Measurements from ENCODE around the gene BTBD8.

The BTBD8 gene

GRCh38 chr1:92094090-92094489, 13.9 kb downstream of the BTBD8 start:
- DNase-seq (ENCODE audit: low read depth in 3 of 3): no peak

- no peak for DNase-seq (ENCODE audit: low read depth in 3 of 3)
These were observed 14.4 kb downstream of the BTBD8 start for GRCh38 chr1:92094595-92094994.

DNA sequence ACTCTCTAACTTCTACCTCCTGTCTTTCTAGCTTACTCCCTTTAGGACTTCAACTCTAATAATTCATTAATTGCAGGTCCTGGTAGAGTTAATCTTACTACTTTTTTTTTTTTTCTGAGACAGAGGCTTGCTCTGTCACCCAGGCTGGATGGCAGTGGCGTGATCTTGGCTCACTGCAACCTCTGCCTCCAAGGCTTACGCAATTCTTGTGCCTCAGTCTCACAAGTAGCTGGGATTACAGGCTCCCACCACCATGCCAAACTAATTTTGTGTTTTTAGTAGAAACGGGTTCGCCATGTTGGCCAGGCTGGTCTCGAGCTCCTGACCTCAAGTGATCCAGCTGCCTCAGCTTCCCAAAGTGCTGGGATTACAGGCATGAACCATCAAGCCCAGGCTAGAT, 15.7 kb downstream of the BTBD8 start:
- DNase-seq (ENCODE audit: low read depth in 3 of 3): no peak

DNA sequence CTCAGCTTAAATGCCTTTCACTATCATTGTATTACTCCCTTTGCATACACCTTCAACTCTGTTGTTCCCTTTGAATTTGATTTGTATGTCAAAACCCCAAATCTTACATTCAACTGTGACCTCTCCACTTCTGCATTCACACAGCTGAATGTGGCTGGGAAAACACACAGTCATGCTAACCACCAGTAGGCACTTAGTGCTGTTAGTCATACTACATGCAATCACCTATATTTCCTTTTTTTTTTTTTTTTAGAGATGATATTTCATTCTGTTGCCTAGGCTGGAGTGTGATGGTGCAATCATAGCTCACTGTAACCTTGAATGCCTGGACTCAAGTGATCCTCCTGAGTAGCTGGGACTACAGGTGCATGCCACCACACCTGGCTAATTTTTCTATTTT, 16.2 kb downstream of the BTBD8 start:
- DNase-seq (ENCODE audit: low read depth in 3 of 3): no peak

DNA sequence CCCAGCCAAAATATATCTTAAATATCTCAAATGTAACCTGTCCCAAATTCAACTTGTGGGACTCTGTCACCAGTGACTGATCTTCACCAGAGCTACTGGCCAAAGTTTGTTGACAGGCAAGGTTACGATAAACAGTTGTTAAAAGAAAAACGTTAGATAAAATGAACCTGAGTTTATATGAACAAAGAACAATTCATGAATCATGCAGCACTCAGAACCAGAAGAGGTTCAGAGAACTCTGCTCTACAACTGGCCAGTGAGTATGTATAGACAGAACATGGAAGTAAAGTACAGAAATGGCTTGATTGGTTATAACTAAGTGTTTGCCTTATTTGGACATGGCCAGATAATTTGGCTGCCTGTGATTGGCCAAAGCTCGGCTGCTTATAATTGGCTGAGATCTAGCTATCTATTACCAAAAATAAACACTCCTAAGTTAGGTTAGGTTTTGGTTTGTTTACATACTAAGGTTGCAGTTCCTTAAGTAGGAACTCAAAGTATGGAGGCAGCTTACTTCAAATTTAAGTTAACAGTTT, 25.5 kb downstream of the BTBD8 start:
- DNase-seq (ENCODE audit: low read depth in 3 of 3): no peak

DNA sequence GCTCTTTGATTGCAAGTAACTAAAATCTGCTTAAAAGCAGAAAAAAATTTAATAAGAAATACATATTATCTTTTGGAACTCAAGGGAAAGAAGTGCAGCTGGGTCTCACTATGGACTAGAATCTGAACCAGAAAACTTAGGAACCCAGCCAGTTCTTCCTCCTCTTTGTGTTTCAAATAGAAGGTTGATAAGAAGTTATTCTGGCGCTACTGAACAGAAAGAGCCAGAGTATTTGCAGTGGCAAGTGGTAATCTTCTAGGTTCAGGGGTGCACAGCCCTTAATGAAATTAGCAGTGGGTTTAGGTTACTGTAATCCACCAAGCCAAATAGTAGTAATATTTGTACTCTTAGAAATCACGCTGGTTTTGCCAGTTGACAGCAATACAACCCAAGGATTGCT, 28.5 kb downstream of the BTBD8 start:
- no peak for DNase-seq (ENCODE audit: low read depth in 3 of 3)

DNA sequence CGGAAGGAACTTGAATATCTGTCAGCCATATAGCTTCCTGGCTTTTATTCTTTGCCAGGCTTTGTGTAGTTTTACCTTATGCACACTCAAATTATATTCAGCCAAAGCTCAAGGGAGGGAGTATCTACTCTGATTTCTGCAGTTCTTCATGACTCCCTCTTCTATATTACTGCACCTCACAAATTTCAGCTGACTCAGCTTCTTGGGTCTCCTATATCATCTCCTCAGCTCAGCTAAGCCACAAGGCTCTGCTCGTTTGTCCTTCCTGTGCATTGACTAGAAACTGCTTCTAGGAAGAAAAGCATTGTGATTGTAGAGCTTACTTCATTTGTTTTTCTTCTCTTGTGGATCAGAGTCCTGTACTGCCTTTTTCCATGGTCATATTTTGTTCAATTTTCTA, 37.4 kb downstream of the BTBD8 start:
- DNase-seq (ENCODE audit: low read depth in 3 of 3): no peak

DNA sequence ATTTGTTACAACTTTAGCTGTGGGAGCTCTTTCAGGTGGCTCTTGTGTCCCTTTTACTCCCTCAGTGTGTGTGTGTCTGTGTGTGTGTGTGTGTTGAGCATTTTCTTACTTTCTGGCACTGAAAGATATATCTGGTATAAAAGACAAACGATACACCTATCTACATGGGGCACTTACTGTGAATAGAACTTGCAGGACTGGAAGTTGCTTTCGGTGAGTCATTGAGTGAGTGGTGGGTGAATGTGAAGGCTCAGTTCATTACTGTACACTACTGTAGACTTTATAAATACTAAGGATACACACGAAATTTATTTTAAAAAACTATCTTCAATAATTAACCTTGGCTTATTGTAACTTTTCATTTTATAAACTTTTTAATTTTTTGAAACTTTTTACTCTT, 38.7 kb downstream of the BTBD8 start:
- no peak for DNase-seq (ENCODE audit: low read depth in 3 of 3)

DNA sequence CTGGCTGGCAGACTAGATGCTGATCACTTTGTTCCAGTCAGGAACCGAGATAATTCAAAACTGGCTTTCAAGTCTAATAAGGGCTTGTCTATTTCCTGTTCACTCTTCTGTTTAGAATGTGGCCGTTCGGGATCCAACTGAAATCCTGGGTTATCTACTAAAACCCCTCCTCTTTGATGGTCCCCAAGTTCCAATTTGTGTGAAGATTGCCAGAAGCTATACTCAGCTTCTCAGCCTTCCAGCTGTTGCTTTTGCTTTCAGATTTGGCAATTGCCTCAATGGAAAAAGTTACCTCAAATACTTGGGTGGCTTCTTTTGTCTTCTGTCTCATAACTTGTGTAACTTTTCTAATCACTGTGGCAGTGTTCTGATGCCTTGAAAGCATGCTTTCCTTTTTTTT, 43.7 kb downstream of the BTBD8 start:
- DNase-seq (ENCODE audit: low read depth in 3 of 3): no peak

- DNase-seq (ENCODE audit: low read depth in 3 of 3): no peak
These were observed 45.1 kb downstream of the BTBD8 start for GRCh38 chr1:92125204-92125603.

DNA sequence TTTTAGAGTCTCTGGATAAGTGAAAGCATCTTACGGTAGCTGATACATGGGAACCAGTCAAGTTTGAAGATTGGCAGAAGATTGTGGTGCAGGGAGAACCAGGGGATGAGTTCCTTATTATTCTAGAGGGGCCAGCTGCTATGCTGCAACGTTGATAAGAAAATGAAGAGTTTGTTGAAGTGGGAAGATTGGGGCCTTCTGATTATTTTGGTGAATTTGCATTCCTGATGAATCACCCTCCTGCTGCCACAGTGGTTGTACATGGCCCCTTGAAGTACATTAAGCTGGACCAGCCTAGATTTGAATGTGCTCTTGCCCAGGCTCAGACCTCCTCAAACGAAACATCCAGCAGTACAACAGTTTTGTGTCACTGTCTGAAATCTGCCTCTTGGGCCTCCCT, 45.9 kb downstream of the BTBD8 start:
- DNase-seq (ENCODE audit: low read depth in 3 of 3): no peak

- DNase-seq (ENCODE audit: low read depth in 3 of 3): no peak
These were observed 54.2 kb downstream of the BTBD8 start for GRCh38 chr1:92134331-92134730.

DNA sequence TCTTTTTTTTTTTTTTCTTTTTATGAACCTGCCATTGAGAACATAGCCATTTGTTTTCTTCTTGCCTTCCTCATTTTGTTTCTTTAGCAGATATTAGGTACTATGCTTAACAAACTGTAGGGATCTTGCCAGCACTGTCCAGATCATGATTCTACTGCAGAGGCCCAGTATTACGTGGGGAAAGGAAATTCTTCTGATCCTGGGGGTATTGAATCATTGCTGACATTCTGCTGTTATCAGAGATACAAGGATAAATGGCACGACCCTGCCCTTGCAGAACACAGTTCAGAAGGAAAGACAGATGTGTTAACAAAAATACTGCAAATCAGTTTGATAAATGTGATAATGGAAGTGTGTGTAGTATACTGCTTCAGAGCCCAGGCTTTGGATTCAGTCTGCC, 56.2 kb downstream of the BTBD8 start:
- no peak for DNase-seq (ENCODE audit: low read depth in 3 of 3)

DNA sequence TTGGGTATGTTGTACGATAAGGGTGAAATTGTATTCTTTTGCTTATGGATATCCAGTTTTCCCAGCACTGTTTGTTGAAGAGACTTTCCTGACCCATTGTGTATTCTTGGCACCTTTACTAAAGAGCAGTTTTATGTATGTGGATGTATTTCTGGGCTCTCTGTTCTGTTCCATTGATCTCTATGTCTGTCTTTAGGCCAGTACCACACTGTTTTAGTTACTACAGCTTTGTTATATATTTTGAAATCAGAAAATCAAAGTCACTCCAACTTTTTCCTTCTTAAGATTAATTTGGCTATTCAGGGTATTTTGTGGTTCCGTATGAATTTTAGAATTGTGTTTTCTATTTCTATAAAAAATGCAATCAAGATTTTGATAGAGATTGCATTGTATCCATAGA, 74.8 kb downstream of the BTBD8 start:
- DNase-seq (ENCODE audit: low read depth in 3 of 3): no peak

- no peak for DNase-seq (ENCODE audit: low read depth in 3 of 3)
These were observed 79.4 kb downstream of the BTBD8 start for GRCh38 chr1:92159593-92159992.

DNA sequence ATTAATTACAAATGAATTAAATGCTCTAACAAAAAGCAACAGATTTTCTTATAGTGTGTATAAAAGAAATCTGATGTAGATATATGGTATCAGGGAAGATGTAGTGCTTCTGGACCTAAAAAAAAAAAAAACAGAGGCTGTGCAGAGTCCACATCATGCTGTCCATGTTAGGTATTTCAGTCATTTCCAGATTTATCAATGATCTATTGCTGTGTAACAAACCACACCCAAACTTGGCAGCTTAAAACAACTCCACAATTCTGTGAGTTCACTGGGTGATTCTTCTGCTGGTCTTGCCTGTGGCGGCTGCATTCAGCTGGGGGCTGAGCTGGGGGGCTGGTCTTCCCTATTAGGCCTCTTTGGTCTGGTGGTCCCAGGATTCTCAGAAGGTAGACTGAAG, 85.2 kb downstream of the BTBD8 start:
- DNase-seq (ENCODE audit: low read depth in 3 of 3): no peak

DNA sequence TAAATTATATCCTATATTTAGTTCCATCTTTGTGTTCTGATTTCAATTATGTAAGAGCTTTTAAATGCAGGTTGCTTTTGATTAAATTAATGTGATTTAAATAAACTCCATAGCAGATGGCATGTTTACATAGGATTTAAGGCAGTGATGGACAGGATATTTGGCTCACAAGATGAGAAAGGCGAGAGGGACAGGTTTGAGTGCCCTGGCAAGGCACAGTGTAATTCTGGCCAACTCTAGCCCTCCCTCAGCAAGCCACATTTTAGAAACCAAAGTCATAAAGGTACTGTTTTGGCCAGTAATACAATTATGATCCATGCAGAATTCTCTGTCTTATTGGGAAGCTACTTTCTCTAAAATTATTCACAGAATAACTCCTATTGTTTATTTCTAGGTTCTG, 87.0 kb downstream of the BTBD8 start:
- no peak for DNase-seq (ENCODE audit: low read depth in 3 of 3)

- DNase-seq (ENCODE audit: low read depth in 3 of 3): no peak
These were observed 88.5 kb downstream of the BTBD8 start for GRCh38 chr1:92168657-92169056.

DNA sequence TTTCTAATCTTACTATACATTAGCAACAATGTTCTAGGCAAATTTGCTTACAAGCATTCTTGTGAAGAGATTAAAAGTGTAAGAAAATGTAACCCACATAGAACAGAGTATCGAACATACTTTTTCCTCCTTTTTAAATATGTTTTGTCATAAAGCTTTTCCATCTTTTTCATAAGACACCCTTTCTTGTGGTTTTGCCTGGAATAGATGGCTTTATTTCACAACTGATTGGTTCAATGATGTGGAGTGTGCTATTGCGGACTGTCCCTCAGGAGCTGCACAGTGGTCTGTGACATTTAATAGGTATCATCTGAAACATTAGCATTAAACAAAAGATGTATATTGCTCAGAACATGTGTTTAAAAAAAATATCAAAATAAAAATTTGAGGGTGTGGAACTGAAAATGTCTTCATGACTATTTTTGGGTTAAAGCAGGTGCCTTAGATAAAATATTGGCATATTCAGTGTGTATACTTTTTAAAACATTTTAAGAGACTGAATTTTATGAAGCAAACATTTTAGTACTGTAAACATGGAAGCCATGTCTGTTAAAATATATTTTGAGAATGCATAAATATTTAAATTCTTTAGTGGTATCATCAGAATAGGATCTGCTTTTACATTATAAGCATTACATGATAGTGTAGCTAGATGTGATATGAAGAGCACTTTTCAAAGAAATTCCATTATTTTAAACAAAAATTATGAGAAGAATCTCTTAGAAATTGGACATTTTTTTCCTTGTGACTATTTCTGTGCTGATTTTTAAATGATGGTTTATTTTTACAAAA, 89.3 kb downstream of the BTBD8 start:
- DNase-seq (ENCODE audit: low read depth in 3 of 3): no peak

DNA sequence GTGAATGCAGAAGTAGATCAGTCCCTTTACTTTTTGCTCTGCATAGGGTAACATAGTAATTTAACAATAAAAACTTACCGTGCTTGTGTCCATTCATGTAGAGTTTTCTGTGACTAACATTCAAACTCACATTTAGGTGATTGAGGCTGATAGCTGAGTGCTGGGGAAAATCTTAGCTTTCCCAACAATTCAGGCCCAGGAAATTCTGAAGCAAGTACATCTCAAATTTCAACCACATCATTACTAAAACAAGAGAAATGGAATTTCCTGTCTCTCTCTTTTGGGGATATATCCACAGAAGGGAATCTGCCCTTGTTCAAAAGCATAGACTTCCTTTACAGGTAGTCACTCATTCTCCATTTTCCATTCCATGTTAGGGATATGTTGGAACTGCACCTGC, 104.5 kb downstream of the BTBD8 start:
- DNase-seq (ENCODE audit: low read depth in 3 of 3): no peak

DNA sequence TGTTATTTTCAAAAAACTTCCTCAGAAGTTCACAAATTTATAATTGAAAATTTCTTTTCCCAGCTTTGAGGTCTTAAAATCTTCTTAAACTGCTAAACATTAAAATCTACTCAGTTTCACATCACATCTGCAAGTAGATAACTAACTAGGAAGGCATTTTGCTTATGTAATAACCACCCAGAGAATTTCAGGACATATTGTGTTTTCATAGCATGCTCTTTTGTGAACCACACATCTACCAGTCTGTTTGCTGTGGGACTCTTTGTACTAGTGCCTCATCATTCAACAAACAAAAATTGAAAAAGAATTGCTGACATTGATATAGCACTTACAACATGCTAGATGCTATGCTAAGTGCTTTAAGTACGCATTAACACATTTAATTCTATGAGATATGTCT, 105.9 kb downstream of the BTBD8 start:
- no peak for DNase-seq (ENCODE audit: low read depth in 3 of 3)

- no peak for DNase-seq (ENCODE audit: low read depth in 3 of 3)
These were observed 108.5 kb downstream of the BTBD8 start for GRCh38 chr1:92188436-92189255.

- DNase-seq (ENCODE audit: low read depth in 3 of 3): no peak
These were observed 111.6 kb downstream of the BTBD8 start for GRCh38 chr1:92191726-92192125.

Data from stimulated activated CD4-positive, alpha-beta T cell treated with anti-CD3 and anti-CD28 coated beads, TNF-alpha, amount 100 ng/mL, for 4 hours (primary cell).